Eye (tissue), 1 donor: ENCODE measurements around the gene BCOR.

Source experiments
- DNase-seq: peaks from one replicate; pipeline ENCODE4 v3.0.0-alpha.2; 2015

Gene BCOR

GRCh38 chrX:40061871-40062524, 35.8 kb downstream of the BCOR start:
- no peak for DNase-seq

GRCh38 chrX:40061005-40061404, 36.8 kb downstream of the BCOR start:
- no peak for DNase-seq

DNA sequence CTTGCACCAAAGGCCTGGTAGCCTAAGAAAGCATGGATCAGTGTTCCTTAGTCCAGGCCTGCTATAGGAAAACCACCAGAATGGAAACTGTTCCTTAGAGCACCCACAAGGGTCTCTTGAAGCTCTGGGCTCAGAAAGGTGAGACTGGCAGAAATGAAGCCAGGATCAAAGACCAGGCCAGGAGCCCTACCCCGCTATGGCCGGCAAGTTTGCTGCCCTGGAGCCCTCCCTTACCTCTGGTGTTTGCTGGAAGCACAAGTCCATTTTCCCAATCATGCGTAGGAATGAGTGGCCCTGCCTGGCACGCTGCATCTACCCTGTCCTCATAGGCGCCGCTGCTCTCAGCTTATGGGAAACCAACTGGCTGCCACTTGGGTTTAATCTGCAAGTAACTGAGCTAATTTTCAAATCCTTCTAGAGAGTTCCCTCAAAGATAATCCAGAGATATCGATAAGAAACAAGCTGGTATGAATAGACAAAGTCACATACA, 37.4 kb downstream of the BCOR start:
- DNase-seq: no peak

DNA sequence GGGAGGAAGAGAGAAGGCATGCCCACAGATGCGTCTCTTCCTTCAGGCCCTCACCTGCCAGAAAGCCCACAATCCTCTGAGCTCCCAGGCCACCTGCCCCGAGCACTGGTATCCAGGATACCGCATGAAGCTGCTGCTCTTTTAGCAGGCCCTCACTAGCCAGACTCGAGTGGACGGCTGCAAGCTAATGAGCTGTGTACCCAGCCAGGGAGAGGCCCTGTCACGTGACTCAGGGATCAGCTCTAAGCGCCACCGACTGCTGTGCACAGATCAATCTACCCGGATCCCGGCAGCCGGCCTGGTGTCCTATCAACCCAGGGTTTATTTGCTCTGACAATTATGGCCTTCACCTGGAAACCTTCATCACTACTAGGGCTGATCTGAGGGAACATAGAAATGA, 39.0 kb downstream of the BCOR start:
- peak; percentile 68 for DNase-seq

DNA sequence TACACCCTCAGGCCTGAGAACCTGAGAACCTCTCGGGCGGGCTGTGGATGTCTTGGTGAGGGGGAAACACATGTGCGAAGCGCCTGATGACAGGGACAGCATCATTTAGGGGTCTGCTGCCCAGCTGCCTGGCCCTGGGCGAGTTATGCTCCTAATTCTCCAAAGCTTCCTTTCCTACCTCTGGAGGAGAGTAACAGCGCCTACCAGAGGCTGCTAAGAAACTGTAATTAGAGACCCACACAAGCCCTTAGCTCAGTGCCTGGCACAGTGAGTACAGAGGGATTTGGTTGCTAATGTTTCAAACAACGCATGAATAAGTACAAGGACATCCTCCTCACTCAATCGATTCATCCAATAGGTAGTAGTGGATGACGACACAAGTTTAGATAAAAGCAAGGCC, 40.4 kb downstream of the BCOR start:
- no peak for DNase-seq

GRCh38 chrX:40056420-40056819, 41.3 kb downstream of the BCOR start:
- no peak for DNase-seq

DNA sequence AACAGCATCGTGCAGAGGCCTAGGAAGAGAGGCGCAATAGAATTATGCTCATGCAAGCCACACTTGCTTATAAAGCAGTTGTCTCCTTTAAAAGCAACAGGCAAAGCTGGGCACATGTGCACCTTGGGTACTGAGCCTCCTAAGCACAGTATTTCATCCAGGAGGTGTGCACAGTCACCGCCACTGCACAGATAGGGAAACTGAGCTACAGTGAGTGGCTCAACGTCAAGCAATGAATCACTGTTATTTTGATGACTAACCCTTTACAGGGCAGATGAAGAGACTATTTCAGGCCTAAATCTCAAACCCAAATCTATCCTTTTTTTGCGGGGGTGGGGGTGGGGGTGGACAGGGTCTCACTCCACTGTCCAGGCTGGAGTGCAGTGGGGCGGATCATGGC, 42.3 kb downstream of the BCOR start:
- DNase-seq: no peak

GRCh38 chrX:40054793-40055192, 43.0 kb downstream of the BCOR start:
- DNase-seq: no peak

DNA sequence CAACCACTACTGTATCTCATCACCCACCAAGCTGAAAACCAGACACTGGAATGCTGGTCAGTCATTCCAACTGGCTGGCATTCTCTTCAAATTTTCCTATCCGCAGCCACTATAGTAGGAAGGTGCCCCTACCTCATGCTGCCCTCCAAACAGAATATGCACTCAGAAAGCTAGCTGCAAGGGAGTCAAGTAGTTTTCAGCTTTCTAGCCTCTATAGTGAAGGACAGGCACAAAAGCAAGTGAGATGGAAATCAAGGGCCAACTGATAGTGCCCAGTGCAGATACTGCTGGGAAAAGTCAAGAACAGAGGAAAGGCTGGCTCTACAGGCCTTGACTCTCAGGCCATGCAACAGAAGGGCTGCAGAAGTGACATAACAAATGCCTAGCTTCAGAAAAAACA, 47.2 kb downstream of the BCOR start:
- no peak for DNase-seq

GRCh38 chrX:40049084-40049641, 48.6 kb downstream of the BCOR start:
- no peak for DNase-seq

GRCh38 chrX:40047485-40047884, 50.3 kb downstream of the BCOR start:
- DNase-seq: no peak

- DNase-seq: no peak
These were observed 53.9 kb downstream of the BCOR start for GRCh38 chrX:40043895-40044294.

DNA sequence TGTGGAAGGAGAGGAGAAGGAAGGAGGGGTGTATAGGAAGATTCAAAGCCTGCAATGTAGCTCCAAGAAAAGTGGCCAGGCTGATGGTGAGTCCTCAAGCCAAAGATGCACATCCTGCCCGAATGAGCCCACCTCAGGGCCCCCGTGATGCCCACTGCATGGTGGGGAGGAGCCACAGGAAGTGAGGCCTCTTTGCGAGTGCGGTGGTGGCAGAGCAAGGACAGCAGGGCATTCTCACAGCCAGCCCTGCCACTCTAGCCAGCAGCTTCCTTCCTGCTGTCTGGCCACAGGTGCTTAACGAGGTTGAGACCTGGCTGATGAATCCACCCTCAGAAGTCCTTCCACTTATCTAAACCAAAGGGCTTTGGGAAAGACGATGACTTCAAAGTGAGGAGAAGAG, 55.8 kb downstream of the BCOR start:
- DNase-seq: no peak

DNA sequence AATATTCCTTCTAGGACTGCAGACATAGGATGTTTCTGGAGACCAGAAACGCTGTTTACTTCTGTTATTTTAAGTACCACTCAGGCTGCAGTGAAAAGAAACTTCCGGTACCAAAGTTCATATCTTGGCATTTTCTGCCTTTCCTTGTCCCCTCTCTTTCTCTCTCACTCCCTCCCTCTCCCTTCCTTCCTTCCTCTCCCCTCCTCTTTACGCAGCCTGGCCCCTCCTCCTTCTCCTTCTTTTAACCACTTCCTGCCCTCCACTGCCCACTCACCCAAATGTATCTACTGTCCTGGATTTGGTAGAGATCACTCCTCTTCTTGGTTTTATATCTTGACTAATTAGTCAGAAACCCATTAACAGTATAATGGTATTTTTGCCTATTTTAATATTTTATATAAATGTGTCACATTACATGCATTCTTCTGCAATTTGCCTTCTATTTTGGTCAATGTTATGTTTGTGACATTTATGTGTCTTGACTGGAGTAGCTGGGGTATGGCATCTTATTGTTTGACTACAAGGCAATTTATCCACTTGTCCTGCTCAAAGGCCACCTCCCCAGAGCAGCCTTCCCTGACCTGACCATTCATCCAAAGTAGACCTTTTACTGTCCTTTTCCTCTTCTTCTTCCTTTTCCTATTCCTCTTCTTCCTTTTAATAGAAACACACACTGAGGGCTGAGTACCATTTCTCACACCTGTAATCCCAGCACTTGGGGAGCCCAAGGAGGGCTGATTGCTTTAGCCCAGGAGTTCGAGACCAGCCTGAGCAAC, 56.9 kb downstream of the BCOR start:
- no peak for DNase-seq

GRCh38 chrX:40039887-40040286, 57.9 kb downstream of the BCOR start:
- no peak for DNase-seq

DNA sequence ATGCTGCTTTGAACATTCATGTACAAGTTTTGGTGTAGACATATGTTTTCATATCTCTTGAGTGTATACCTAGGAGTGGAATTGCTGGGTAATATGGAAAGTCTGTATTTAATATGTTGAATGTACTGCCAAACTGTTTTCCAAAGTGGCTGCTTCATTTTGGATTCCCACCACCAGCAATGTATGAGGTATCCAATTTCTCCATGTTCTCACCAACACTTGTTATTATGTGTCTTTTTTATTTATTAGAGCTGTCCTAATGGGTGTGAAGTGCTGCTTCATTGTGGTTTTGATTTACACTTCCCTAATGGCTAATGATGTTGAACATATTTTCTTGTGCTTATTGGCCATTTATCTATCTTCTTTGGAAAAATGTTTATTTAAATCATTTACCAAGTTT, 60.4 kb downstream of the BCOR start:
- no peak for DNase-seq

- DNase-seq: no peak
These were observed 62.0 kb downstream of the BCOR start for GRCh38 chrX:40035726-40036125.

GRCh38 chrX:40031911-40032310, 65.8 kb downstream of the BCOR start:
- no peak for DNase-seq

GRCh38 chrX:40030205-40030604, 67.6 kb downstream of the BCOR start:
- no peak for DNase-seq

- DNase-seq: no peak
These were observed 75.3 kb downstream of the BCOR start for GRCh38 chrX:40022421-40022820.

- no peak for DNase-seq
These were observed 76.1 kb downstream of the BCOR start for GRCh38 chrX:40021647-40022046.

DNA sequence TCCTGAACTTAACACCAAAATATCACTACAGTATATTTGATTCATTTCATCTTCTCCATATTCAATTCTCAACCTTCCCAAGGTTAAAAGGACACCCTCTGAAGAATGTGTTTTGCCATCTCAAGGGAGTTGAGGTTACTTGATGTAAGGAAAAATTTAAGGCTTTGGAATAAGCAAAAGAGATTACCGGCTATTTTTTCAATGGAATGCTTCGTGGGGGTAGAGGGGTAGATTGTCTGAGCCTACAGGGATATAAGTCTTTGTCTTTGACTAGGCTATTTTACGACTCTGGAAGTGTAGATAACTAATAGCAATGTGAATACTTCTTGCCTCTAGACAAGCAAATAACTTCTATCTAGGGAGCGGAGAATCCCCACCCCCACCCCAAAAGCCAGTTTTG, 78.2 kb downstream of the BCOR start:
- DNase-seq: no peak

- DNase-seq: no peak
These were observed 79.7 kb downstream of the BCOR start for GRCh38 chrX:40018041-40018440.

GRCh38 chrX:40016749-40017148, 81.0 kb downstream of the BCOR start:
- DNase-seq: no peak
